Amygdala (tissue), 56 donors: ENCODE results near the gene ACOT8.
"Not testable (repeated sequence)": the region's sequence is repeated elsewhere in the genome, so short reads cannot be mapped to it uniquely, and the experiment has no call there.

Experiments used
- DNase-seq, 56 donors: peaks; one replicate each; lab custom pipeline; 2025; lab: John Stamatoyannopoulos, UW

Gene ACOT8

GRCh38 chr20:45832619-45833018 is 24.6 kb downstream of the ACOT8 start:
- no peak for DNase-seq

- not testable (repeated sequence) for DNase-seq
Observed at GRCh38 chr20:45829673-45830106, 27.5 kb downstream of the ACOT8 start.

- no peak for DNase-seq
Observed at GRCh38 chr20:45828589-45828988, 28.6 kb downstream of the ACOT8 start.

- no peak for DNase-seq
Observed at GRCh38 chr20:45827712-45828111, 29.5 kb downstream of the ACOT8 start.

- DNase-seq: no peak
Observed at GRCh38 chr20:45827030-45827652, 30.1 kb downstream of the ACOT8 start, which contains the start of gene TNNC2. Gene TNNC2 (minus strand): TSS chr20:45827312. CDS start chr20:45827248, 64 bp downstream.

- peak in 5 of 56 donors; percentile 3 to 69 (median 17) for DNase-seq
Observed at GRCh38 chr20:45826381-45827019, 30.7 kb downstream of the ACOT8 start.

DNA sequence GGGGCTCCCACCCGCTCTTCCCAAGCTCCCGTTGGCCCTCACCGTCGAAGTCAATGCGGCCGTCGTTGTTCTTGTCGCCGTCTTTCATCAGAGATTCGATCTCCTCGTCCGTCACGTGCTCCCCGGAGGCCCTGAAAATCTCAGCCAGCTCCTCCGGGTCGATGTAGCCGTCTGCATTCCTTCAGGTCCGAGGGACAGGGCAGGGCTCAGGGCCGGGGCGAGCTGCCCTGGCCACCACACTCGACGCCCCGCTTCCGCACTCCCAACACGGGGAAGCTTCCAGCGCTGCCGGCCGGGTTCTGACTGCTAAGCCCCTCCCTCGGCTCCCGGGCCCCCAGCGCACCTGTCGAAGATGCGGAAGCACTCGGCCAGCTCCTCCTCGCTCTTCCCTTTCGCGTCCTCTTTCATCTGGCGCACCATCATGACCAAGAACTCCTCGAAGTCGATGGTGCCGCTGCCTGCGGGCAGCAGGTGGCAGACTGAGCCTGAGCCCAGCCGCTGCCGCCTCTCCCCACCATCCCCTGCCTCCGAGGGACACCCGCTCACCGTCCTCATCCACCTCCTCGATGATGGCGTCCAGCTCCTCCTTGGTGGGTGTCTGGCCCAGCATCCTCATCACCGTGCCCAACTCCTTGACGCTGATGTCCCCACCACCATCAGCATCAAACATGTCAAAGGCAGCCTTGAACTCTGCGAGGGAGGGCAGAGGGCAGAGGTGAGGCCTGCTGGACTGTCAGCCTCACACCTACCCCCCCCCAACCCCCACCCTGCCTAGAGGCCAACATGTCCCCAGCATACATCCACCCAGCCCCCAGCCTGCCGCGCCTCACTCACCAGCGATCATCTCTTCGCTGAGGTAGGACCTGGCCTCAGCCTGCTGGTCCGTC is 33.0 kb downstream of the ACOT8 start:
- peak in 4 of 56 donors; percentile 15 to 29 (median 18) for DNase-seq

GRCh38 chr20:45822857-45823256 is 34.3 kb downstream of the ACOT8 start:
- peak in 3 of 56 donors; percentile 6 to 17 (median 8) for DNase-seq

GRCh38 chr20:45821947-45822346 is 35.2 kb downstream of the ACOT8 start:
- DNase-seq: no peak

DNA sequence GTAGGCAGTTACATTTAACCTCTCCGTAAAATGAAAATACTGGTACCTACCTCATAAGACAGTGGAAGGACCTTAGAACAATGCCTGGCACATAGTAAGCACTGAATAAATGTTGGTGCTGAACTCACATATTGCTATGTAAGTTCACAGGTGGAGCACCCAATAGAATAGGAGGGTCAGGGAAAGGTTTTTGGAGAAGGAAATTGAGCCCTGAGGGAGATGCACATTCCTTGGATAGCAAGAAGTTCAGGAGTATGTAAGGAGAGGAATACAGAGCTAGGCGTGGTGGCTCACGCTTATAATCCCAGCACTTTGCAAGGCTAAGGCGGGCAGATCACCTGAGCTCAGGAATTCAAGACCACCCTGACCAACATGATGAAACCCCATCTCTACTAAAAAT is 37.7 kb downstream of the ACOT8 start:
- DNase-seq: no peak

DNA sequence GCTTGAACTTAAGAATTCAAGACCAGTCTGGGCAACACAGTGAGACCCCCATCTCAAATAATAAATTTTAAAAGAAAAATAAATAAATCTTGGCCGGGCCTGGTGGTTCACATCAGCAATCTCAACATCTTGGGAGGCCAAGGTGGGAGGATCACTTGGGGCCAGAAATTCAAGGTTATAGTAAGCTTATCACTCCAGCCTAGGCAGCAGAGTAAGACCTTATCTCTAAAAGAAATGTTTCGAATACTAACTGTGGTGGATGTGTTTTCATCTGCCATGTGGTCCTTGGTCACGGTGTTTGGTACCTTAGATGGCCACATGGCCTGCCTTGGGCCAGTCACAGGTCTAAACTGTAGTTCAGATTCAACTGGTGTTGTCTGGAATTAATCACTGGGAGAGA is 39.0 kb downstream of the ACOT8 start:
- DNase-seq: no peak

DNA sequence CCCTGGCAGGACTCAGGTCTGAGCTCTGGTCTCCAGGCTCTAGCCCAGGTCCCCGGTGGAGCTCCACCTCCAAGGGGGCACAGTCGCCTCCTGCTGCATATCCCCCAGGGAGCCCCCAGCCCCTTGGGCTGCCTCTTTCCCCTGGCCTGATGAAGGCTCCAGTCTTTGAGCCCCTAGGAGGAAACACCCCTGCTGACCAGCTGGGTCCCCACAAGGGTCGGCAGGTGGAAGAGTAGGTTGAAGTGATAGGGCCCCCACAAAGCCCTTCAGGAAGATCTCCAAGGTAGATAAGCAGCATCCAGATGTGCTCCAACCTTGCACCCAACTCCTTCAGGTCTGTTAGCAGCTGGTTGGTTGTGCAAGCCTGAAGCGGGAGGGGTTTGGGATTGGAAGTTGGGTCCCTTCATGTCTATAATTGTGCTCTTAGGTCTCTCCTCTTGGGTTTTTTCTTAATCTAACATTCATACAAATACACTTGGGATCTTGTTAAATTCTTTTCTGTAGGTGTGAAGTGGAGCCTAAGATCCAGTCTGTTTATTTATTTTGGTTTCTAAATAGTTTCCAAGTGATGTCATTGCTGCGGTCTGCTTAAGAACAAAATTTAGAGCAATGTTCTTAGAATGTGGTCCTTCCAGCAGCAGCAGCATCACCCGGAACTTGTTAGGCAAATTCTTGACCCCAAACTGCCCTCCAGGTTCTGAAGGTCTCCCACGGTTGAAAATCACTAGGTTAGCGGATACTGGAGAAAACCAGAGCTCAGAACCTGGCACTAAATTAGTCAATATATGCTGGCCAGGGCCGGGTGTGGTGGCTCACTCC is 39.6 kb downstream of the ACOT8 start:
- DNase-seq: no peak

DNA sequence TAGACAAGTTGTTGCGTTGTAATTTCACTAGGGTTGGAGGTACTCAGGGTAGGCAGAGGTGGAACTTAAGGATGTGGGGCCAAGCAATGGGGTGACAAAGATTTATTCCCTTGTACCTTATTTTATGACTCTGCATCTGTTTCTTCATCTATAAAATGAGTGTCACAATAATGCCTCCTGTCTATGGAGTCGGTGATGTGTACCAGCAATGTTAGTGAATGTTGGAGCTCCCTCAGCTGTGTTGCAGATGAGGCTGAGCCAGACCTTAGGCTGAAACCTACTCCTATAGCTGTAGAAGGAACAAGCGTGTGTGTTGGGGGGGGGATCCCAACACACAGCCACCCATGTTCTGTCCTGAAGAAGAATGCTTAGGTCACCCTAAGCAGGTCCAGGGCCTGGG is 40.2 kb downstream of the ACOT8 start:
- DNase-seq: no peak

- no peak for DNase-seq
Observed at GRCh38 chr20:45814314-45814713, 42.9 kb downstream of the ACOT8 start.

DNA sequence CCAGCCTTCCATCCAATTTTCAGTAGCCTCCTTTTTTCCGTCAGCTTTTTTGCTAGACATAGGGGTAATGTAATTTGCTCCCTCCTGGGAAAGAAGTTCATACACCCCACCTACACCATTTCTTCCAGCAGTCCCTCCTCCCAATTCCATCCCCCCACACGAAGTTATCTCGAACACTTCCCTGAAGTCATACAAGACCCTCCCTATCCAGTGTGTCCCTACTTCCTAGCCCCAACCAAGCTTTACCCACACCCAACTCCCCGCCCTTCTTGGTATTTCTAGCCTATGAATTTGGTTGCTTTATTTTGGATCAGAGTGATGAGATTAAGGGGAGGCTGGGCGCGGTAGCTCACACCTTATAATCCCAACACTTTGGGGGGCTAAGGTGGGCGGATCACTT is 43.7 kb downstream of the ACOT8 start:
- DNase-seq: no peak

DNA sequence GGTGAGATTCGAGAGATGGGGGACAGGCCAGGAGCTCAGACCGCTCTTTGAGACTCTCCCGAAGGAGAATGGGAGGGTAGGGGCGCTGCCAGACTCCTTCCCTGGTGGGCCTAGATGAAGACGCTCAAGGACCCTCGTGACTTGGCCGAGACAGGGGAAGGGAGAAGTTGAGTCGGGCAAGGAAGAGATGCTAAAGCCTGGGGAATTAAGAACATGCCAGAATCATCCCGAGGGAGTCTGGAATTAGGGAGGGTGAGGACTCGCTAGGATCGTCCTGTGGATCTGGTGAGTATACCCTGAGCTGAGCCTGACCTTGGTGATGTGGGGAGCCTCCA is 44.2 kb downstream of the ACOT8 start:
- no peak for DNase-seq

- DNase-seq: peak; percentile 81 to 100 (median 96)
Observed at GRCh38 chr20:45812157-45813005, 44.8 kb downstream of the ACOT8 start, which contains the start of gene UBE2C. Gene UBE2C (plus strand): TSS chr20:45812644. CDS start chr20:45812696, 52 bp downstream.

DNA sequence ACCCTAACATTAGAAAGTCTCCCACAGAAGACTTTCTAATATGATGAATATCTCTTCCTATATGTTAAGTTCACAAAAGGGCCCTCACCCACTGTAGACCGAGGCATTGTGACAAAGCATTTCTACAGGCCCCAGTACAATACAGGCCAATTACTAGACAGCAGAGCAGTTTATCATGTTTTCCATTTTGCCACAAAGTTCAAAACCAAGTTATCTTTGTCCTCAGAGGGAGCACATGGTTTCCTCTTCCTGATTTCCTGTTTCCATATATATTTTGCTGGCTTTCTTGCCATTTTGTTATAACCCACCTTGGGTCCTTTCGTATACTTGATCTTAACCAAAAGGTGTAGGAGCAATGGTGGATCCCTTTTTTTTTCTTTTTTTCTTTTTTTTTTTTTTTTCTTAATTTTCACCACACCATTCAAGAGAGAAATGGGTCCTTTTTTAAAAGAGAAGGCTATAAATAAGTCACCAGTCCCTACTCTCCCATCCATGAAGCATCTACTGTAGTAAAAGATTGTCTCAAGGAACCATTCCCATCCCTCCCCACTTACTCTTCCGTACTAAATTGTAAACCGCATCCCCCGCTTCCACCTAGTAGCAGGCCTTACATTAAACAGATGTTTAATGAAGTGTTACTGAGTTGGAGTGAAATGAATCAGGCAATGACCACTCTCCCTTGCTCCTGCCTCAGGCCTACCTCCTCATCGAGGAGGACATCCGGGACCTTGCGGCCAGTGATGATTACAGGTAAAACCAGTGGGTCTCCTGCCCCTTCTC is 46.8 kb downstream of the ACOT8 start:
- no peak for DNase-seq

GRCh38 chr20:45801851-45802250 is 55.3 kb downstream of the ACOT8 start:
- DNase-seq: no peak
